NCI-H1092 treated with DMSO at 0.1 percent for 48 hours (cell line): ENCODE data around the gene LAGE3.
A peak's percentile ranks its signal among the peaks of the same experiment; 100 is the strongest.

Source experiments
- DNase-seq: peaks from one replicate; lab custom pipeline; 2025; lab: John Stamatoyannopoulos, UW

The LAGE3 gene, protein sequence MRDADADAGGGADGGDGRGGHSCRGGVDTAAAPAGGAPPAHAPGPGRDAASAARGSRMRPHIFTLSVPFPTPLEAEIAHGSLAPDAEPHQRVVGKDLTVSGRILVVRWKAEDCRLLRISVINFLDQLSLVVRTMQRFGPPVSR

DNA sequence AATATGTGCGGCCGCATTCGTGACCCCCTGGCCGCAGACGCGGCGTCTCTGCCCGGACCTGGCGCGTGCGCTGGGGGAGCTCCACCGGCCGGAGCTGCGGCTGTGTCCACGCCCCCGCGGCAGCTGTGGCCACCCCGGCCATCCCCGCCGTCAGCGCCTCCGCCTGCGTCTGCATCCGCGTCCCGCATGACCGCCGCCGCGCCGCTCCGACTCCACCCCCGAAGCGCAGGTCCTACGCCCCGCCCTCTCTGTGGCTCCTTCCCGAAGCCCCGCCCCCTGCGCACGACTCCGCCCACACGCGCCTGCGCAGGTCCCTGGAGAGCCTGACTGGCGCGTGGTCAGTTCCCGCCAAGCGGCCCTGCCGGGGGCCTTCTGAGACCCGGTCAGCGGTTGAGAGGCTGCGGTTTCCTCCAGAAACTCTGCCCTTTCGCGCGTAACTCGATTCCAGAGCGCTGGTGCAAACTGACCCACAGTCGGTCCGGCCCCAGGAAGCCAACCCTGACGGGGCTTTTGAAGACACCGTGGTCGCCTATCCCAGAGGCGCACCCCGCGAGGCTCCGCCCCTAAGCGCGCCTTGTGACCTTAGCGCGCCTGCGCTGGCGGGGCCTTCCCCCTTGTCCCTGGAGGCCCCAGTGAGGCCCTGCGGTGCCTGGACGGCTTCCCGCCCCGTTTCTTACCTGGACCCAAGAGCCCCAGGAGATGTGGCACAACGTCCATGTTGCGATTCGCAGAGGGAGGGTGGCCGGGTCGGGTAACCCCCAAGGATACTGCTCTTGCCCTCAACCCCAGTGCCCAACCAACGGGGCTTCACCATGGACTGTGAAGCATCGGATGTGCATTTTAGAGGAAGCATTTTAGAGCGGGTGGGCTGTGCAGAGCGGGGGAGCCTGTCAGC lies at the start of gene LAGE3:
Gene LAGE3, minus strand, starts transcription at position 554 of the 895 bp plus-strand sequence. Its CDS starts 366 bp downstream, at position 188.
- peak; percentile 92 for DNase-seq

DNA sequence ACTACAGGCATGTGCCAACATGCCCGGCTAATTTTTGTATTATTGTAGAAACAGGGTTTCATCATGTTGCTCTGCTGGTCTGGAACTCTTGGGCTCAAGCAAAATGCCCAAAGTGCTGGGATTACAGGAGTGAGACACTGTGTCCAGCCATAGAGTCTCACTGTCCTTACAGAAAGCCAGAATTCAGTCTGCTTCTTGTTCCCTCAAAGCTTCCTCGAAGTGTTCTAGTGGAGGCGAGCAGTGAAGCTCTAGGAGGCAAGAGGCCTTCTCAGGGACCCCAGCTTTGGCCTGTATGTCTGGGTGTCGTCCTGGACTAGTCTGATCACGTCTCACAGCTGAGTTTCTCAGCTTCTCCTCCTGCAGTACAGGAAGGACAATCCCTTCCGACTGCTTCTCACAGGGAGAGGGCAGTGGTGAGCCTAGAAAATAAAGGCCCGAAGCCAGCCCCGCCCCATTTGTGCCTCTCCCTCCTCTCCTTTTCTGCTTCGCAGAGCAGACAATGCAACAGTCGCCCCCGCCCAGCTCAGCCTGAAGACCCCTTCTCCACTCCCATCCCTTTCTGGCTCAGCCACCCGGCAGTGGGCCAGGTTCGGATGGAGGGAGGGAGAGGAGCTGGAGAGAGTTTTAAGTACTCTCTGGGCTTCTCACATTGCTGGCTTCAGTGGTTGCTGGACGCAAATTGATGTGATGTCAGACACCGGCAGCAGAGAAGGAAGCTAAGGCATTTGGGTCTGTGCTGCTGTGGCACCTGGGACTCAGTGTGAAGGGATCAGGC lies 48.0 kb upstream of the LAGE3 start:
- peak; percentile 84 for DNase-seq

DNA sequence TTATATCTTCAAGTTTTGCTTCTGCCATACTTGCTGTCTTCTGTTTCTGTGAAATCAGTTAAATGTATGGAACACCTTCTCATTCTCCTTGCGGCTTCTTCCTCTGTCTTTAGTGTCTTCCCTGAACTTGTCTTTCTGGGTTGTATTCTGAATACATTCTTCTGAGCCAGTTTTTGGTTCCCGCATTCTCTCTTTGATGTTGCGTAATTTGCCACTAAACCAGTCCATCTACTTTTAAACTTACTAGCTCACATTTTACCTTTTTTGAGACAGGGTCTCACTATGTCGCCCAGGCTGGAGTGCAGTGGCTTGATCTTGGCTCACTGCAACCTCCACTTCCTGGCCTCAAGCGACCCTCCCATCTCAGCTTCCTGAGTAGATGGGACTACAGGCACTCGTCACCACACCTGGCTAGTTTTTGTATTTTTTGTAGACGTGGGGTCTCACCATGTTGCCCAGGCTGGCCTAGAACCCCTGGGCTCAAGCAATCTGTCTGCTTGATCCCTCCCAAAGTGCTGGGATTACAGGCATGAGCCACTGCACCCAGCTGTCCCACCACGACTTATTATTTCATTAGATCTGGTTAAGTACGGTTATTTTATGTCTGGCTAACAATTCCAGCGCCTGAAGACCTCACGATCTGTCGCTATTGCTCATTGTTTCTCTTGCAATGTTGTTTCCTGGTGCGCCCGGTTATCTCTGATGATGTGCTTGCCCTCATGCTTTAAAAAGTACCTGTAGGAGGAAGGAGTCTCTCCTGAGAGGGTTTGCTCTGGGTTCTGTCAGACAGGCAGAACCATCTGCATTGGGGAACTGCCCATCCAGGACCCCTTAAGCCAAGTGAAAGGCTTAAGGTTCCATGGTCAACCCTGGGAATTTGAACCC lies 46.8 kb upstream of the LAGE3 start:
- no peak for DNase-seq

DNA sequence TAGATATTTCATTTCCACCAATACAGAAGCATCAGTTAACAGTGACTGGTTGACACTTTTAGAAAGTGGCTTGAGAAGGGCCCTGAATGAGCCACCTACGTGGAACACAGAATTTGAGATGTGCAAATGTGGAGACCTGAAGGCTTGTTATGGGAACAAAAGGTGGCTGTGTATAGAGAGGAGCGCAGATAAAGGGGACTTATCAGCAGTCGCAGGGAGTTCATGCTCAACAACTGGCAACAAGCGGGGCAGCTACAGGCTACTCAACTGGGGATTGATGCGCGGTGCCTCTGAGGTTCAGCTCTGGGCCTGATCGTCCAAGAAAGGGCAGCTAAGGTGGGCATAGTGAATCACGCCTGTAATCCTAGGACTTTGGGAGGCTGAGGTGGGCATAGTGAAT lies 40.3 kb upstream of the LAGE3 start:
- DNase-seq: no peak

DNA sequence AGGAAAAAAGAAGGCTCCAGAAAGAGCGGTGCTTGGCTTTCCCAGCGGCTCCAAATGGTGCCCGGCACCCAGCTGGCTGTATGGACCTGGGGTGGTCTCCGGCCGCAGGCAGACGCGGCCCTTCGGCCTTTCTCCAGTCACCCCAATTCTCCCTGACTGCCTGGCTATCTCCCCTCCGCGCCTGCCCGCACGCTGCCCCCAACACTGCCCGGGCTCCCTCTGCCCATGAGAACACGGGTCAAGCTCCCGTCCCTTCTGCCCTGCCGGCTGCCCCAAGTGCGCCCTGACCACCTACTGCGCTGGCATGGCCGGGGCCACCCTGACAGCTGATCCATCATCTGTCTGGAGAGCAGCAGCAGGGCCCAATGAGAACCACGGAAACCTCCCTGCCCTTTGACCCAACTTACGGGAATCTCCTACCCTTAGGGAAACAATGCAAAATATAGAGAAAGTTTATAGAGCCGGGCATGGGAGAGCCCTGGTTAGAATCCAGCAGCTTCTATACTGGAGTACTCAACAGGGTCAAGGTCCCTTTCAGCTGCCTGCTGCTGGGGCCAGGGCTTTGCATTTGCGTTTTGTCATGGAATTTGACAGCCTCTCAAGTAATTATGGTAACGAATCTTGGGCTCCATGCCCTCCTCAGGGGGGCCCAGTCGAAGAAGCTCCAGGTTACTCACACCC lies 38.2 kb upstream of the LAGE3 start:
- DNase-seq: no peak

DNA sequence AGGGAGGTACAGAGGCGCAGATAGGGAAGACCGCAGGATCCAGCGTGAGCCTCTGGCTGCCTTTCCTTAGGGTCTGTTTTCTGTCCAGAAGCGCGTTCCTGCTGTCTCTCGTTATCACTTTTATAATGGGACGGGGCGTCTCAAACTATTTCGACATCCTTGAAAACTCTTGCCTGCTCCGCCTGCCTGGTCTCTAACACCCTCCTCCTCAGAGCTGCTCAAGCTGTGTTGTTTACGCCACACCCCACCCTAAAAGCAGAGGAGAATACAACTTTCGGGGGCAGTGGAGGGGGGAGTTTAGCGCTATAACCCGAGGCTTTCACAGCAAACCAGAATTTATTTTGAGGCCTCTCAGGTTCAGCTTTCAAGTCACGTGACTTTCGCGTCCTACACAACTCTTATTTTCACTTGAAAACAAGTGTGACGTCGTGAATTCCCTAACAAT lies 37.6 kb upstream of the LAGE3 start:
- no peak for DNase-seq

DNA sequence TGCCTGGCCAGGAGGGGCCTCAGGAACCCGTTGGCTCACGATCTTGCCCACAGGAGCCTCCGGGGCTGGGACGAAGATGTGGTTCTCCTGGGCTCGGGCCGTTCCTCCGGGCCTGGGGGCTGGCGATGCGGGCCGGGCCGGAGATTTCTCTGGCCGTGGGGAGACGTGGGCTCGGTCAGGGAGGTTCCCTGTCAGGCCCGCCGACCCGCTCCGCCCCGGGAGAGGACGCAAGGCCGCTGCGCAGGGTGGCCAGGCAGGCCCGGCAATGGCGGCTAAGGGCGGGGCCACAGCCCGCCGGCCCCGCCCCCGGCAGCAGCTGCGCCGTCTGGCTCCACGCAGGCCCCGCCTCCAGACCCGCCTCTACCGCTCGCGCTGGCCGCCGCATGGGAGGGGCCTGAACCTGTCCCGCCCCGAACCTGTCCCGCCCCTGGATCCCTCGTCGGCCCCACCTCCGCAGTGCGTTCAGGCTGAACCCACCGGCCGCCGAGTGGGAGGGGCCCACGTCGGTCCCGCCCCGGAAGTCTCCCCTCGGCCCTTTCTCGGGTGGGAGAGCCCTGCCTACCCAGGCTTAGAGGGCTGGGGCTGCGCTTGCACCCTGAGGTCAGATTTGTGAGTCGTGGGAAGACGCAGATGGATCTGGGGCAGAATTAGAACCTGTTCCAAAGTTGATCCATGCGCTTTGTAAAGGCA lies 37.0 kb upstream of the LAGE3 start, which contains the start of gene FAM3A:
Gene FAM3A, minus strand, starts transcription at position 267 of the 690 bp plus-strand sequence. CDS start 460 bp downstream, outside the sequence.
- DNase-seq: peak; percentile 94

DNA sequence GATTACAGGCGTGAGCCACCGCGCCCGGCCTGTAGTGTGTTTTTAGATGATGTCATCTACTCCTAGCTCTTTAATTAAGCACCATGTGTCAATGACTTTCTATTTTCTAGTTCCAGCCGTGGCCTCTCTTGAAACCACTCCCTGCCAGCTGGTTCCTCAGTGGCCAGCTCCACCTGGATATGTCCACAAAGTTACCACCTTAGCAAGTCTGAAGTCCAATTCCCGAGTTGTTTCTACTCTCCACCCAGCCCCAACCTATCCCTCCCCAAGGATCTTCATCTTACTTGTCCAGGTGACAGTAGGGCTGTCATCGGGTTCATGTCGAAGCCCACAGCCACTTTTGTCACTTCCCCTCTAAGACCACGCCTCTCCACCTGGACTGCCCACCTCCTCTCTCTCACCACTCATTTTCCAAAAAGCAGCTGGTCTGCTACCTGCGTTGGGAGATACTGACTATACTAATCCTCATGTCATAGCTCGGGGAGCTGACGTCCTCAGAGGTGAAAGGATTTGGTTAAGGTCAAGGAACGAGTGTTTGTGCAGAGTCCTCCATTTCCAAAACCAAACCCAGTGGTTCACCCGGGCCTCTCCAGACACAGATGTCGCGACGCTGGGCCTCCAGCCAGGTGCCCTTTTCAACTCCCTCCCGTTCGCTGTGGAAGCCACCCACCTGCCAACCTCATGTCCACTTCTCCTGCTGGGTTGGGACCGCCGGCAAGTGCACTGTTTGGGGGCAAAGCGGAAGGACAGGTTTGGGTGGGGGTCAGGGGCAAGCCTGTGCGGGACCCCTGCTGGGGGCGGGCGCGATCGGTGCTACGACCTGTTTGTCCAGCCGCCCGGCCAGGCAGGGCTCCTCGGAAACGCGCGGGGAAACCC lies 36.2 kb upstream of the LAGE3 start:
- DNase-seq: peak; percentile 31

DNA sequence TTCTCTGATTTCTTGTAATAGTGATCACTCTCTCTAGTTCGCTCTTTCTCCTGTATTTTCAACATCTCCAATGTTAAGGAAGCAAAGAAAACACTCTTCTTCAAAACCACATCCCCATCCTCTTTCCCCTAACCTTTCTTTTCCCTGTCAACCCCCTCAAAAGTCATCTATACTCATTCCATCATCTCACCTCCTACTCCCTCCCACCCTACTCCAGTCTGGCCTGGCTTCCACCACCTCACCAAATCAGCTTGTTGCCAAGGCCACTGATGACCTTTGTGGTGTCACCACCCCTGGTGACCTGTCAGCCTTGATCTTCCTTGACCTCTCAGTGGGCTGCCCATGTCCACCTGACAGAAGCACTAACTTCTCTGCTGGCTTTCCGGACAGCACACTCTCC lies 34.6 kb upstream of the LAGE3 start:
- no peak for DNase-seq

DNA sequence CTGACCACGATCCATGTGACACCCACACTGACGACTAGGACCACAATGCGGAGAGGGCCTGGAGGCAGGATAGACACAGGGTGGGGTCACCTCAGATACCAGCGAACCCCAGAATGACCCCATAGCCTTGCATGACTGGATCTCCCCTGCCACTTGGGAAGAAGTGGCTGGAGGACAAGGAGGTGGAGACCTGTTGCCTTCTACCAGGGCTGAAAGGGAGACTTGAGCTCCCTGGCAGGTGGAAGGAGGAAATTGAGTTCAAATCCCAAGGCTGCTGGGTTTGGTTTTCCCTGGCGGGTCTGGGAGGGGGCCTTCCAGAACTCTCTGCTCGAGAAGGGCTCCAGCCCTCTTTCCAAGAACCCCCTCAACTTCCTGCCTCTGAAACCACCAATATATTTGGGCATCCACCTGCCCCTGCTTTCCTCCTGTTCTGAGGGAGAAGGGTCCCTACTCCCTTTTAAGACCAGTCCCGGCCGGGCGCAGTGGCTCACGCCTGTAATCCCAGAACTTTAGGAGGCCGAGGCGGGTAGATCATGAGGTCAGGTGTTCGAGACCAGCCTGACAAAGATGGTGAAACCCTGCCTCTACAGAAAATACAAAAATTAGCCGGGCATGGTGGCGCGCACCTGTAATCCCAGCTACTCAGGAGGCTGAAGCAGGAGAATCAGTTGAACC lies 33.9 kb upstream of the LAGE3 start:
- DNase-seq: no peak

DNA sequence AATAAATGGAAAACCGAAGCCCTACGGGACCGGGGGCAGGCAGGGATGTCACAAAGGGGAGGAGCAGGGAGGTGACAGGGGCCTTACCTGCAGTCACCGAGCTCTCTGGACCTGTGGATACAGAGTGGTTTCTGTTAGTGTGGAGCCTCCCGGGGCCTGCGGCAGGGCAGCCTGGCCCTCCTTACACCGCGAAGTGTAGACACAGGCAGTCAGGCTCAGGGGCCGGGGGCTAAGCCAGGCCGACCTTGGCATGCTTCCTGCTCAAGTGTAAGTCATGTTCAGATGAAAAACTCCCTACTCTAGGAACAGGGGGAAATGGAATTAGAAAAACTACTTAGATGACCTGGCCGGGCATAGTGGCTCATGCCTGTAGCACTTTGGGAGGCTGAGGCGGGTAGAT lies 32.7 kb upstream of the LAGE3 start:
- no peak for DNase-seq

DNA sequence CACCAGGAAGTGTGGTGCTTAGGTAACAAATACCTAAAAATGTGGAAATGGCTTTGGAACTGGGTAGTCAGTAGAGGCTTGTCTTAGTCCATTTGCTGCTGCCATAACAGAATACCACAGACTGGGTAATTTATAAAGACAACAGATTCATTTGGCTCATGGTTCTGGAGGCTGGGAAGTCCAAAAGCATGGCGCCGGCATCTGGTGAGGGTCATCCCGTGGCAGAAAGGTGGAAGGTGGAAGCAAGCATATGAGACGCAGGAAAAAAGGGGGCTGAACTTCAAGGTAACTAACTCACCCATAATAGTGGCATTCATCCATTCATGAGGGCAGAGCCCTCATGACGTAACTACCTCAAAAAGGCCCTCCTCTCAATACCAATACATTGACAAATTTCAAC lies 30.4 kb upstream of the LAGE3 start:
- DNase-seq: no peak

DNA sequence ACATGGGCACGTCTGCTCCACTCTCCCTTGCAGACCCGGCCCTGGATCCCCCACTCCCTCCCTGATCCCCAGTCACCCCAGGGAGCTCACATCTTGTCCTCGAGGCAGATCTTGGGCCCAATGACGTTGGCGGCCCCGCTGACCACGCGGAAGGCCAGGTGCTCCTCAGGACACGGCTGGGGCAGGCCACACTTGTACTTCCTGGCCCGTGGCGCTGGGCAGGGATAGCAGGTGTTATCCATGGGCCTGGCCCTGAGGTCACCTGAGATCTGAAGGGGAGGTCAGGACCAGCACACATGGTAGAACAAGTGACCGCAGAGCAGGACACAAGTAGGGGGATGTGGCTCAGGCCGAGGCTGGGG lies 29.3 kb upstream of the LAGE3 start:
- DNase-seq: no peak

DNA sequence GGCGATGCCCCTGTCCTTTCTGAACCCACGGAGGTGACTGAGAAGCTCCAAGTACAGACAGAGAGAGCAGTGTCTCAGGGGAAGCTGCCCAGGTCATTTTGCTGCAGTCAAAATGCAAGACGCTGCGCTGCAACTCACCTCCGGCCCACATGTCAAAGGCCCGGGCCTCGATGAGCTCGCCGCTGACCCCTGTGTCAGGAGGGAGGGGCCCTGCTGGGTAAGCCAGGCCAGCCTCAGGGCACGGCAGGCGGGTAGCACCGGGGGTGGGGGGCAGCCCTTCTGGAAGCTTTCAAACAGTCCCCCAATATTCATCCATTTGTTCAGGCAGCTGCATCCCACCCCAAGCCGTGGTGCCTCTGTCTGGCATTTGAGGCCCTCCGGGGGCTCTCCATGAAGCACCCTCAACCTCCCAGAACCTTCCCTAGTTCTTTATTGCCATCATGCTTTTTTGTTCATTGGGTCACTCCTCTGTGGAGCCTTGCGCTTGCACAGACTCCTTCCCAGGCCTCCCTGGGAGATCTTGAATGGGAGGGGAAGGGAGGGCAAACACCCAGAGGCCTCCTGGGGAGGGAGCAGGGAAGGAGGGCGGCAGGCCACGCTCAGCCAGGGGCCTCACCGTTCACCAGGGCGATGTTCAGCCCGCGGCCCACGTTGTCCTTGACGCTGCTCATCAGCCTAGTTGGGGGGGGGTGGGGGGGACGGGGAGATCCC lies 28.7 kb upstream of the LAGE3 start:
- no peak for DNase-seq

DNA sequence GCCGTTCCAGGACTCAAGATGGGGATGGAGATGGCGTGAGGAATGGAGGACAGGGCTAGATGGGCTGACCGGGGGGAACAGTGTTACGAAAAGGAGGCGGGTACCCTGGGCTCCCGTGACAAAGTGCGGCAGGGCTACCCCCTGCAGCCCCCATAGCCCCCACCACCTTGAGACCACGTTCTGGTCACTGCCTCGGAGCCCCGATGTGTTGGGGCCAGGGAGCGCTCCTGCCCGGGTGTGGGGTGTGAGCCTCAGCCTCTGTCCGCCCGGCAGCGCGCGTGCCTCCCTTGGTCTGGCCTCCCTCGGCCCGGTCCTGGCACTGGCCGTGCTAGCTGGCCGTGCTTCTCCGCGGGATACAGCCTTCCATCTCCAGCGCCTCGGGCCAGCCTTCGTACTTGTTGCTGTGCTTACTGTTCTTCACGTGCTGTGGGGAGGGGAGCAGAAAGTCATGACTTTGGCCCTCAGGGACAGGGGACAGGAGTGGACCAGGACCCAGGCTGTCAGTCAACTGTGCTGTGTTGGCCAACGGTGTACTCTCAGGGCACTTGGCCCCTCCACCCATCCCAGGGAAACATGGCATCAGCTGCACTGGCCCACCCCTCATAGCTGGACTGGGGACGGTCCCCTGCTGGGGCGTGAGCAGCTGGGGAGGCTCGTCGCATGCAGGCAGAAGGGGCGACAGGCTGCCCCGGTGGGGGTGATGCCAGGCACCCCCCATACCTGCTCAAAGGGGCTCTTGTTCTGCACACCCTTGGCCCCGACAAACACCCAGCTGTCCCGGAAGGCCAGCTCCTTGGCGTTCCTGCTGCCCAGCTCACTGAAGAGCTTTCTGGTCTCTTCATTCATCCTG lies 27.6 kb upstream of the LAGE3 start:
- DNase-seq: no peak

DNA sequence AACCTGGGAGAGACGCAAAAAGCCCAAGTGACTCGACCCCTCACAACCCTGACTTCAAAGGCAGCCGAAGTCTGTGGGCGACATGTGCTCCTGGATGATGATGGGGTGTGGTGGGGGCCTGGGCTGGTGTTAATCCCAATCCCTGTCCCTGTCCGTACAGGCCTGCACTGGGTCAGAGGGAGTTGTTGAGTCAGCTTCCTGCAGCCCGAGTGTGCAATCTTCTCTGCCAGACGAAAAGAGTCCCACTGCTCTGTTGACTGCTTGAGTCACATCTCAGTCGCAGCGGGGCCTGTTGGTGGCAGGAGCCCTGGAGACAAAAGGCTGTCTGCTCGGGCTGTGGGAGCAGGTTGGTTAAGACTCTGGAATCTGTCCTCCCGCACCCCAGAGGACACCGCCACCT lies 26.7 kb upstream of the LAGE3 start:
- no peak for DNase-seq

DNA sequence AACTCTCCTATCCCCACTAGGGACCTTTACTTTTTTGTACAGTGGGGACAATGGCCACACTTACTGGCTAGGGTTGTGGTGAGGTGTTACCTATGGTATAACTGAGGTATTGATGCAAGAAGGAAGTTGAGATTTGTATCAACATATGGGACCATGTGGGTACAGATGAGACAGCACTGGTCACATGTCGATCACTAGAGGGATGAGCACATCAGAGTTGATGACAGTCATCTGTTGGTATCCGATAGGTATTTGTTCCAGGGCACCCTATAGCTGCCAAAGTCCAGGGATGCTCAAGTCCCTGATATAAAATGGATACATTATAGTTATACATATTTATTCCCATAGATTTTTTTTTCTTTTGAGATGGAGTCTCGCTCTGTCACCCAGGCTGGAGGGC lies 23.9 kb upstream of the LAGE3 start:
- DNase-seq: no peak
